Medulla oblongata (tissue), 1 donor: ENCODE measurements around the gene NUP62.
"Not testable (repeated sequence)": the region's sequence is repeated elsewhere in the genome, so short reads cannot be mapped to it uniquely, and the experiment has no call there.

Experiments
- DNase-seq: peaks from one replicate; pipeline ENCODE4 v3.0.0-alpha.2; 2015; ENCODE audit errors: extremely low spot score

NUP62 gene

GRCh38 chr19:49925486-49925885, 3.8 kb downstream of the NUP62 start:
- DNase-seq = no peak

DNA sequence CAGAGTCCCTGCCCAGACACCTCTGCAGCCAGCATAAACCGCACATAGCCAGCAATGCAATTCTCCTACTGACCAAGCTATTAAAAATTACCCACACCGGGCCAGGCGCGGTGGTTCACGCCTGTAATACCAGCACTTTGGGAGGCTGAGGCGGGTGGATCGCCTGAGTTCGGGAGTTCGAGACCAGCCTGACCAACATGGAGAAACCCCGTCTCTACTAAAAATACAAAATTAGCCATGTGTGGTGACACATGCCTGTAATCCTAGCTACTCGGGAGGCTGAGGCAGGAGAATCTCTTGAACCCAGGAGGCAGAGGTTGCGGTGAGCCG, 4.5 kb downstream of the NUP62 start:
- DNase-seq = not testable (repeated sequence)

GRCh38 chr19:49924004-49924880, 5.1 kb downstream of the NUP62 start:
- no peak for DNase-seq

- DNase-seq = peak; percentile 28
These were observed 6.0 kb downstream of the NUP62 start for GRCh38 chr19:49923055-49924003.

DNA sequence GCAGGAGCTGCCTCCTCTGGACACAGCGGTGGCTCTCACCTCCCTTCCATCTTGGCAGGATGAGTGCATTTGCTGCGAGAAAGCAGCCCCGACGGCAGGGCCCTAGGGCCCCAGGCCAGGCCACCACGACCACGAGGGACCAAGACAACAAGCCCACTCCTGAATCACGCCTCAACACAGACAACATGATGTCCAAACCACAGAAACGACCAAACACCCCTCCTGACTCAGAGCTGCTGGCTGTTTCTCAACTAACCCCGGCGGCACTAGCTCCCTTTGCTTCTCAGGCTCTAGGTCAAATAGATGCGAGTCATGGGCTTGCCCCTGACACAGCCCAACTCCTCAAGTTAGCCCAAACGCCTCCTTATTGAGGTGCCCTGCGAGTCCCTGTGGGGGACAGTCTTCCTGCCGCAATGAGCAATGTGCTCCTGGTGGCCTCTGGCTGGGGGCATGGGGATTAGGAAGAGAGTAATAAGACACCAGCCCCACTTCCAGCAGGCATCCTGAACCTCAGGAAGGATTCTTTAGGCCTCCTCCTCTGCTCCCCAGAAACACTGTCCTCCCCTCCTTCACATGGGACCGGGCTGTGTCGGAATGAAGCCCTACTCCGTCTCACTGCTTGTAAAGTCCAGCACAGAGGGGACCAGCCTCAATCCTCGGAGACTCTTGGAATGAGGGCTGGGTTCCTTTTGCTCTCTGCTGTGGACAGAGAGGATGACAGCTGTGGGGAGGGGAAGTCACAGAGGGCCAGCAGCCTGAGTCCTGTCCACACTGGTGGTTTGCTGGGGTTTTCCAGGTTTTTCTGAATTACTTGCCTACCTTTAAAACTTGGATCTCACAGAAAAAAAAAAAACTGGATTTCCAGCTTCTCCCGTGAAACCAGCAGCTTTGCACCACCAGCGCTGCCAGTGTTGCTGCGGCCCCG, 7.2 kb downstream of the NUP62 start:
- no peak for DNase-seq

DNA sequence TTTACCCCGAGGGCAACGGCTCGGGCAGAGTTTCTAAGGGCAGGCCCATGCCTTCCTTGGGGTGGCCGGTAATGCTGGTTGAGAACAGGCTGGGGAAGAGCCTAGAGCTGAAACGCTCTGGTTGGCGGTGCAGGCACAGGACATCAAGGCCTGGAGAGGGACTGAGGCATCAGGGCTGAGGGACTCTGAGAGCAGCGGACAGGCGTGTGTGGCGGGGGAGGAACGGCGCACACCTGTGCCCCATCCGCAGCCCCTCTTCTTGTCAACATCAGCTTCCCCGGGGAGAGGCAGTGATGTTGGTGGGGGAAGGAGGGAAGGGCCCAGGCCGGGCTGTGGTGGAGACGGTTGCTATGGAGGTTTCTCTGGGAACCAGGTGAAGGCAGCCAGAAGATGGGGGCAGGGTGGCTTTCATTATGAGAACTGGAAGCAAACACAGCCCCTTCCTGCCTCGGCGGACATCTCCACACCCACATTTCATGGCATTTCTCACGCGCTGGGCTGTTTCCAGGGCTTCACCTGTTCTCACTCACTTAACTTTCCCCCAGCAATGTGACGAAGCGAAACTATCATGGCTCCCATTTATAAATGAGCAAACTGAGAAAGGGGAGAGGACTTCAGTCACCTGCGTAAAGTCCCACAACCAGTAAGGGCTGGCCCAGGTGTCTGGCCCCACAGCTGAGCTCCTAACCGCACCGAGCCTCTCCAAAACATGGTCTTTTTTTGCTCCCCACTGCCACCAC, 8.5 kb downstream of the NUP62 start:
- no peak for DNase-seq

- DNase-seq = no peak
These were observed 11.2 kb downstream of the NUP62 start for GRCh38 chr19:49918089-49918488.

GRCh38 chr19:49916839-49917733, 12.2 kb downstream of the NUP62 start:
- peak; percentile 46 for DNase-seq

DNA sequence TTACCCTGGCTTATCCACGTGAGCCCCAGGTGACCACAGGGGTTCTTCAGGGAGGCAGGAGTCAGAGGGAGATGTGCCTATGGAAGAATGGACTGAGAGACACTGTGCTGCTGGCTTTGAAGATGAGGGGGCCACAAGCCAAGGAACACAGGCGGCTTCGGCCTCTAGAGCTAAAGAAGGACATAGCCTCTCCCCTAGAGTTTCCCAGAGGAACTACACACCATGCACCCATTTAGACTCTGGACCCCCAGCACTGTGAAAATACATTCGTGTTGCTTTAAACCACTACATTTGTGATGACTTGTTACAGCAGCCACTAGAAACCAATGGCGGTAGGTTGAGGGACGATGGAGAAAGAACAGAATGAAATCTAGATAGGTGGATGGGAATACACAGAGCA, 14.0 kb downstream of the NUP62 start:
- no peak for DNase-seq

GRCh38 chr19:49913720-49914119, 15.6 kb downstream of the NUP62 start:
- no peak for DNase-seq

GRCh38 chr19:49912965-49913685, 16.2 kb downstream of the NUP62 start:
- no peak for DNase-seq

DNA sequence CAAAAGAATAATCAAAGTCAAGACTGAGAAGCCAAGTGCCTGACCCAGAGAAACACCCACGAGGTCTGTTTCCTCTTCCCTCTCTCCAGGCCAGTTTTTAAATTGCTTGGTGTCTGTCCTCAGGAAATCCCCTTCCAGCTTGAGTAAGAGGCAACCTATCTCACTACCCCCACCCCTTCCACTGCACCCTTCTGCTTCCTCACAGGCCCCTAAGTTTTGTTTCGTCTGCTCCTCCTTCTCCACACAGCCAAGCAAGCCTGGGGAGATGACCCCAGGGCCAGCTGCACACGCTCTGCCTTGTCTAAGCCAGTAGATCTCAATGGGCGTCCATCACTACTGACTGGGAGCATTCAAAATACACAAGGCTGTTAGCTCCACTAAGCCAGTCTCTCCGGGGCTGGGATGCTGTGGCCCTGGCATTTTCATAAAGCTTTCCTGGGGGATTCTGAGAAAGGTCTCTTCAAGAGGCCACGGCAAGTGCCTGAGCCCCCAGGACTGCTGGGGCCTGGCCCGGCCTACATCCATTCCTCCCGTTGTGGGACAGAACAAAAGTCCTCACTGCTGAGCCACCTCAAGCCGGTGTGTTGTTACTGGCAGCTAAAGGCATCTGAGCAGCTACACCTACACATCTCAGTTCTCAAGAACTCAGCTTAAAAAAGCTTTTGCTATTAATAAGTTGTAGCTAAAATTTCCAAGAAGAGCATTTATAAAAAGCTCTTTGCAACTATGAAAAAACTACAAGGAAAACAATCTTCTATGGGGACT, 17.7 kb downstream of the NUP62 start:
- peak; percentile 78 for DNase-seq

DNA sequence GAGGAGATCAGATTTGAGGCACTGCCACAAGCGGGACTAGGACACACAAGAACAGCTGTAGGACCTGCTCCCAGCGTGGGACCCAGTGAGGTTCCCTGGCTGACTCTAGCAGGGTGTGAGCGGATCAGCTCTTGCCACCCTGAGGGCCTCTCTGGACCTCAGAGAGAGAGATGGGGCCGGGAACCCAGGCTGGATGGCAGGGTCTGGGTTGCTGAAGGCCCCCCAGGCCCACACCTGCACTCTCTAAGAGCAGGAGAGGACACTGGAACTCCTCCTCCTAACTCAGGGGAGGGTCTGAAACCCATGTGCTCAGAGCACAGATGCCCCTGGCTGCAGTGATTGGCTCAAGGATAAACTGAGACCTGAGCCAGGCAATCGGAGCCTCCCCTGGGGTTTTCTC, 19.1 kb downstream of the NUP62 start:
- no peak for DNase-seq

GRCh38 chr19:49908480-49909420, 20.6 kb downstream of the NUP62 start:
- DNase-seq = no peak

- no peak for DNase-seq
These were observed 21.4 kb downstream of the NUP62 start for GRCh38 chr19:49907745-49908446.

GRCh38 chr19:49906879-49907564, 22.3 kb downstream of the NUP62 start:
- DNase-seq = peak; percentile 70
